Progenitor cell of endocrine pancreas (in vitro differentiated cells): ENCODE results near the gene GRN. TPM values are rescaled to one million over a fixed set of nuclear protein-coding genes. Genes with fewer than 3 reads are reported as not detected.
"Not testable (repeated sequence)": the region's sequence is repeated elsewhere in the genome, so short reads cannot be mapped to it uniquely, and the experiment has no call there.

Experiments used
- DNase-seq: peaks from one replicate; pipeline ENCODE4 v3.0.0; 2021; ENCODE audit warnings: low spot score; ENCODE audit not compliant: unreplicated experiment
- H3K27ac Mint-ChIP-seq: 2 replicates; pipeline ENCODE4 v1.8.0; 2021; ENCODE audit warnings: mild to moderate bottlenecking, moderate library complexity, mixed read lengths
- H3K27me3 Mint-ChIP-seq: 2 replicates; pipeline ENCODE4 v1.8.0; 2021; ENCODE audit warnings: mixed read lengths
- H3K36me3 Mint-ChIP-seq: 2 replicates; pipeline ENCODE4 v1.8.0; 2022; ENCODE audit warnings: mixed read lengths; ENCODE audit not compliant: insufficient read depth
- H3K4me1 Mint-ChIP-seq: 2 replicates; pipeline ENCODE4 v1.8.0; 2021; ENCODE audit warnings: low read depth, mixed read lengths
- H3K4me3 Mint-ChIP-seq: 2 replicates; pipeline ENCODE4 v1.8.0; 2021; ENCODE audit warnings: low read depth, mild to moderate bottlenecking, moderate library complexity, mixed read lengths
- H3K9me3 Mint-ChIP-seq: 2 replicates; pipeline ENCODE4 v1.8.0; 2021; ENCODE audit warnings: low read depth, mixed read lengths
- total RNA-seq: library from RNA; stranded (reverse); gene quantifications from 2 replicates; pipeline ENCODE4 v1.2.1, GENCODE V29; 2021
- TF ChIP-seq, protein P1 (sequence below): fragments of 200-600 bp; sonication (generic); IDR thresholded peaks from one replicate; pipeline ENCODE4 v1.5.0; 2021; ENCODE audit warnings: antibody characterized with exemption, mild to moderate bottlenecking; ENCODE audit not compliant: unreplicated experiment

Gene GRN
- total RNA-seq, 1 donor from 2014 or later, result 99.7 TPM

DNA sequence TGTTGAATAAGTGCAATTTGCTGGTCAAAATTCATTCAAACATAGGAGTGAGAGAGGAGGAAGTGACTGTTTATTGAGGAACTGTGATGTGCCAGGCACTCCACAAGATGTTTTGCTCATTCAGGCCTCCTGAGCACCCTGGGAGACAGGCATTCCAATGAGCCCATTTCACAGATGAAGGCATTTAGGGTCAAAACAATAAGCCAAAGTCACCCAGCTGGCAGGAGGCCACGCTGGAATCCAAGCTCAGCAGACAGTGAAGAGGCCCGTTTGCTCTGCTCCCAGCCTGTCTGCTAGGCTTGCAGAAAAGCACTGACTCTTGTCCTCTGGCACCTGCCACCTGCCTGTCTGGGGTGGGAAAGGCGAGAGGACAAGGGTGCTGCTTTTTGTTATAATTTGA is 10.4 kb upstream of the GRN start:
- TF ChIP-seq, protein P1, sequence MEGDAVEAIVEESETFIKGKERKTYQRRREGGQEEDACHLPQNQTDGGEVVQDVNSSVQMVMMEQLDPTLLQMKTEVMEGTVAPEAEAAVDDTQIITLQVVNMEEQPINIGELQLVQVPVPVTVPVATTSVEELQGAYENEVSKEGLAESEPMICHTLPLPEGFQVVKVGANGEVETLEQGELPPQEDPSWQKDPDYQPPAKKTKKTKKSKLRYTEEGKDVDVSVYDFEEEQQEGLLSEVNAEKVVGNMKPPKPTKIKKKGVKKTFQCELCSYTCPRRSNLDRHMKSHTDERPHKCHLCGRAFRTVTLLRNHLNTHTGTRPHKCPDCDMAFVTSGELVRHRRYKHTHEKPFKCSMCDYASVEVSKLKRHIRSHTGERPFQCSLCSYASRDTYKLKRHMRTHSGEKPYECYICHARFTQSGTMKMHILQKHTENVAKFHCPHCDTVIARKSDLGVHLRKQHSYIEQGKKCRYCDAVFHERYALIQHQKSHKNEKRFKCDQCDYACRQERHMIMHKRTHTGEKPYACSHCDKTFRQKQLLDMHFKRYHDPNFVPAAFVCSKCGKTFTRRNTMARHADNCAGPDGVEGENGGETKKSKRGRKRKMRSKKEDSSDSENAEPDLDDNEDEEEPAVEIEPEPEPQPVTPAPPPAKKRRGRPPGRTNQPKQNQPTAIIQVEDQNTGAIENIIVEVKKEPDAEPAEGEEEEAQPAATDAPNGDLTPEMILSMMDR, result no peak
- Mint-ChIP-seq H3K36me3 (no peaks in the 10 kb centered on the region), H3K4me1 (no peaks in the 10 kb centered on the region)

DNA sequence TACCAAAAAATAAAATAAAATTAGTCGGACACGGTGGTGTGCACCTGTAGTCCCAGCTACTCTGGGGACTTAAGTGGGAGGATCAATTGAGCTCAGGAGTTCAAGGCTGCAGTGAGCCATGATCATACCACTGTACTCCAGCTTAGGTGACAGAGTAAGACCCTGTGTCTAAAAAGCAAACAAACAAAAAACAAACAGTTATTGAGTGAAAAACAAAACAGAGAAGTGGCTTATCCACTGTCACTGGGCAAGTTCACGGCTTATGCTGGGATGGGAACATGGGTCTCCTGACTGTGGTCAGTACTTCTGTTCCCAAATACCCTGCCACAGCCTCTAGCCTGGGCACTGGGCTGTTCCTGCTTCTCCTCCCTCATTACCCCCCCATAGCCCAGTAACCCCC is 9.5 kb upstream of the GRN start:
- Mint-ChIP-seq H3K4me1 (no peaks in the 10 kb centered on the region), H3K4me3 (no peak overlapping the region), H3K27me3 (peaks cover 11% of the 10 kb centered on the region), H3K27ac (no peak overlapping the region), H3K36me3 (no peaks in the 10 kb centered on the region), H3K9me3 (no peaks in the 10 kb centered on the region)
- TF ChIP-seq, protein P1, result no peak
- no peak for DNase-seq

More for the DNA sequence above, 10.4 kb upstream of the GRN start:
- H3K4me3 Mint-ChIP-seq, result no peak overlapping the region
- DNase-seq, result no peak
- H3K9me3 Mint-ChIP-seq, result no peaks in the 10 kb centered on the region
- H3K27ac Mint-ChIP-seq, result no peak overlapping the region
- peaks cover 11% of the 10 kb centered on the region for H3K27me3 Mint-ChIP-seq

DNA sequence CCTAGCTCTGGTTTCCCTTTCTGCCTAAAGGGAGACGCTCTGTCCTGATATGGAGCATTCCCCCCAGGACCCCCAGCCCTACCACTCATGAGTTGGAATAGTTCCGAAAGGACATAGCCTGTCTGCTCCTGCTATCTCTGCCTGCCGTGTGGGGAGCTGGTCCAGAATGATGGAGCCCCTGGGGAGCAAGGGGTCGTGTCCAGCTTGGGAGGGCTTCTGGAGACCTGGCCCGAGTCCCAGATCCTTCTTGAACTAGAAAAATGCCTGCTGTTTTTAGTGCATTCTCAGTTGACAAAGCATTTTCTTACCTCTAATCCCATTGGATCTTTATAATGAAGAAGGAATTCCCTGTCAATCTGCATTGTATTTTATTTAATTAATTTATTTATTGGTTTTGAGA is 9.1 kb upstream of the GRN start:
- peaks cover 11% of the 10 kb centered on the region for H3K27me3 Mint-ChIP-seq

DNA sequence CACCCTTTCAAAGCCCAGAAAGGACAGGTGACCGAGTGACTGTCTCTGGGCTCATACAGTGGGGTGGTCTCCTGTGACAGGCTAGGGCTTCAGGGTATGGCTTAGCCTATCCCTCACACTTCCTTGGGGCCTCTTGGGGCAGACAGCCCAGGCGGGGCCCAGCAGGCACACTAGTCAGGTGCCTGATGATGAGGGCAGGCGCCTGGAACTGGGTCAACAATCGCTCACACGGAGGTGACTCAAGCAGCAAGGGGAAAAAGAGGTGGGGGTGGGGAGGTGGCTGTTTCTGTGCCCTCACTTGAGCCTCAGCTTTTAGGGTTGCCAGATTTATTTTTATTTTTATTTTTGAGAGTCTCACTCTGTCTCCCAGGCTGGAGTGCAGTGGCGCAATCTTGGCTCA is 6.4 kb upstream of the GRN start:
- Mint-ChIP-seq H3K27me3 (peaks cover 28% of the 10 kb centered on the region), H3K36me3 (no peaks in the 10 kb centered on the region), H3K4me3 (no peak overlapping the region), H3K9me3 (no peaks in the 10 kb centered on the region), H3K4me1 (no peaks in the 10 kb centered on the region), H3K27ac (no peak overlapping the region)
- TF ChIP-seq, protein P1, result no peak
- DNase-seq, result no peak

More for the DNA sequence above, 9.1 kb upstream of the GRN start:
- DNase-seq, result no peak
- TF ChIP-seq, protein P1, result no peak
- Mint-ChIP-seq H3K36me3 (no peaks in the 10 kb centered on the region), H3K4me3 (no peak overlapping the region), H3K9me3 (no peaks in the 10 kb centered on the region), H3K4me1 (no peaks in the 10 kb centered on the region), H3K27ac (no peak overlapping the region)

DNA sequence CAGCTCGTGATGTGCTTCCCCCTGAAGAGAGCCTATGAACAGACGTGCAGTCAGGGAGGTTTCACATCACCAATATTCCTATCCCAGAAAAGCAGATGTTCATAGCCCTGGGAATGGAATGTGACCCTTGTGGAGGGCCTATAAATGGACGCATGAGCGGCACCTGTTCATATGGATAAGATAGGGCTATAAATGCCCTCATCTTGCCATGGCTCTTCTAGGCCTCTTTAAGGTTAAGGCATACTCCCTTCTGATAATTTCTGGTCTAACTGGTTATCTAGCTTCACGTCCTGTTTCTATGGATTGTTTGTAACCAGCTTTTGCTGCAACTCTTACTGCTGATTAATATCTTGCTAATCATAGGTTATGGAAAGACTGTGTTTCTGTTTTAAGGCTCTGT is 4.5 kb upstream of the GRN start:
- H3K27ac Mint-ChIP-seq, H3K4me3 Mint-ChIP-seq, DNase-seq, H3K9me3 Mint-ChIP-seq, H3K36me3 Mint-ChIP-seq, H3K4me1 Mint-ChIP-seq: not testable (repeated sequence)
- peaks cover 32% of the 10 kb centered on the region for H3K27me3 Mint-ChIP-seq

DNA sequence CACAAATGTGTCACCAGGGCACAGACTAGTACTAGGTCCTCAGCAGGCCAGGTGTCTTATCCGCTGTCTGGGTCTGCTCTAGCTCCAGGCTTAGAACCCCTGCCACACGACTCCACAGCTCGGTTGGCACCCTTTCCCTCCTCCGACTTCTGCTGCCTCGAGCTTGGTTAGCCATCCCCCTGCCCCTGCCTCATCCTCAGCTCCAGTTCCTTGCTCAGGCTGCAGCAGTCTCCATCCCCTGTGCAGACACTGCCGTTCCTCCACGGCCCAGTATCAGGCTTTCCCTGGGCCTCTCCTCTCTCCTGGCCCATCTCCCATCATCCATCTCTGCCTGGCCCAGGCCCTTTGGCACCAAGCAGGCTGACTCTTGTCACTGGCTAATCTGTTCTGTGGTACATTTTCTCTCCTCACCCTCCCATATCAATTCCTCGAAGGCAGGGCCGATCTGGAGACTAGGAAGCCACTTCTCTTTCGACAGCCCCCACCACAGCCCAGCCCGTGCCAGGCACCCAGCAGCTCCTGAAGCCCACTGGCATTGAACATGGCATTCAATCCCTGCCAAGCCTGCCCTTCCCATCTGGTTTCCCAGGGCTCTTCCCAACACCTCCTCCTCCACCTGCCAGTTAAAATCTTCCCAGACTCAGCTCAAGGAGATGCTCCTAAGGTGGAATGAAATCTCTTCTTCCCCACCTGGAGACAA is 1.4 kb upstream of the GRN start:
- Mint-ChIP-seq H3K27ac (no peak overlapping the region), H3K36me3 (no peaks in the 10 kb centered on the region), H3K27me3 (peaks cover 24% of the 10 kb centered on the region), H3K4me3 (no peak overlapping the region), H3K9me3 (no peaks in the 10 kb centered on the region), H3K4me1 (peaks cover 3% of the 10 kb centered on the region)
- TF ChIP-seq, protein P1, result no peak
- DNase-seq, result no peak
